Mucosa of rectum (tissue), 2 donors: ENCODE measurements around the gene MINK1.
A peak's percentile ranks its signal among the peaks of the same experiment; 100 is the strongest.

Source experiments
- H3K27ac ChIP-seq, 2 donors: one replicate each; pipeline ENCODE4 v1.7.0; 2013; ENCODE audit warnings: inconsistent platforms in 2 of 2, low read depth in 2 of 2, low read length in 2 of 2
- H3K27me3 ChIP-seq, 2 donors: one replicate each; pipeline ENCODE4 v1.7.0; 2013; ENCODE audit warnings: low read length in 2 of 2; ENCODE audit not compliant: control insufficient read depth in 2 of 2, insufficient read depth in 2 of 2
- H3K36me3 ChIP-seq, 2 donors: one replicate each; pipeline ENCODE4 v1.7.0; 2013; ENCODE audit warnings: low read length in 2 of 2; ENCODE audit not compliant: control insufficient read depth in 2 of 2, insufficient read depth in 2 of 2
- H3K4me1 ChIP-seq, 2 donors: one replicate each; pipeline ENCODE4 v1.7.0; 2013; ENCODE audit warnings: low read length in 2 of 2, mild to moderate bottlenecking in 1 of 2; ENCODE audit not compliant: control insufficient read depth in 2 of 2, insufficient read depth in 2 of 2
- H3K4me3 ChIP-seq, 2 donors: one replicate each; pipeline ENCODE4 v1.7.0; 2013; ENCODE audit warnings: low read length in 2 of 2
- H3K9ac ChIP-seq, 2 donors: one replicate each; pipeline ENCODE4 v1.7.0; 2013; ENCODE audit warnings: low read length in 2 of 2, low read depth in 1 of 2, mild to moderate bottlenecking in 1 of 2
- H3K9me3 ChIP-seq, 2 donors: one replicate each; pipeline ENCODE4 v1.7.0; 2013; ENCODE audit warnings: low read length in 2 of 2; ENCODE audit not compliant: control insufficient read depth in 2 of 2
- donor health status: healthy.
- donor health status: Normal muscosa, but diverticular disease.

MINK1 gene

DNA sequence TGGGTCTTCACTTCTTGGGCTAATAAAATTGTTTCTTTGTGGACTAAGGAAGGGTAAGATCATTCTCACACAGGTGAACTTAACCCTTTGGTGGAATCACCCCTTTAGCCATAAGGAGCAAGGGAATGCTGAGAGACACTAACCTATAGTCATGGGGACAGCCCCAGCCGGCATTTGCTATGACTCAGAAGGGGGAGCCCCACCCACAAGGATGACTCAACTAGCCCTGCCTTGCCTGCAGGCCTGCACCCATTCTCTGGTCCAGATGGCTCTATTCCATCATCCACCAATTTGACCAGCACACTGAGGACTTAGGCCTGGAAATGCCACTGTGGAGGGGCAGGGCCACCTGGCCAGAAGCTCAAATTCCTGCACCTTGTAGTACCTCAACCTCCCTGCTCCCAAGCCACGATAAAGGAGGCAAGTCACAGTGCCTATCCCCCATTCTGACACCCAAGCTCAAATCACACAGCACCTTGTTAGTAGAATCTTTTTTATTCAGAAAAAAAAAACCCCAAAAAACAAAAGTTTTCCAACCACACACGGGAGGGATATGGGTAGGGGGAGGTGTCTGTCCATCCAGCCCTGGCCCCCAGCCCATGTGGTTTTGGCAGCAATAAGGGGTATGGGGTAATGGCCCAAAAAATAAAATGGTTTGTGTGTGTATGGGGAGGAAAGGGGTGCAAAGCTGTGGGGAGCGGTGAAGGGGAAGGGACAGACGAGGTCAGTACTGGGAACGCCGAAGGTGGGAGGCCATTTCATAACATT, 112.2 kb downstream of the MINK1 start:
- peak overlapping the region; percentile 73 to 100 for H3K27ac ChIP-seq
- H3K27me3 ChIP-seq = no peaks in the 10 kb centered on the region
- peak overlapping the region; percentile 89 to 93 for H3K4me3 ChIP-seq
- peak overlapping the region; percentile 11 to 41 for H3K9ac ChIP-seq
- H3K4me1 ChIP-seq = peaks cover 41 to 44% of the 10 kb centered on the region in 2 donors
- no peaks in the 10 kb centered on the region for H3K9me3 ChIP-seq
- H3K36me3 ChIP-seq = peaks cover 40 to 42% of the 10 kb centered on the region in 2 donors

GRCh38 chr17:4945944-4946280, 112.8 kb downstream of the MINK1 start:
- Histone ChIP-seq H3K9ac (peak overlapping the region; percentile 65 to 72), H3K4me1 (peaks cover 45% of the 10 kb centered on the region in 2 donors), H3K36me3 (peaks cover 40 to 42% of the 10 kb centered on the region in 2 donors), H3K27me3 (no peaks in the 10 kb centered on the region), H3K27ac (peak overlapping the region; percentile 100), H3K9me3 (no peaks in the 10 kb centered on the region), H3K4me3 (peak overlapping the region; percentile 89 to 93)

DNA sequence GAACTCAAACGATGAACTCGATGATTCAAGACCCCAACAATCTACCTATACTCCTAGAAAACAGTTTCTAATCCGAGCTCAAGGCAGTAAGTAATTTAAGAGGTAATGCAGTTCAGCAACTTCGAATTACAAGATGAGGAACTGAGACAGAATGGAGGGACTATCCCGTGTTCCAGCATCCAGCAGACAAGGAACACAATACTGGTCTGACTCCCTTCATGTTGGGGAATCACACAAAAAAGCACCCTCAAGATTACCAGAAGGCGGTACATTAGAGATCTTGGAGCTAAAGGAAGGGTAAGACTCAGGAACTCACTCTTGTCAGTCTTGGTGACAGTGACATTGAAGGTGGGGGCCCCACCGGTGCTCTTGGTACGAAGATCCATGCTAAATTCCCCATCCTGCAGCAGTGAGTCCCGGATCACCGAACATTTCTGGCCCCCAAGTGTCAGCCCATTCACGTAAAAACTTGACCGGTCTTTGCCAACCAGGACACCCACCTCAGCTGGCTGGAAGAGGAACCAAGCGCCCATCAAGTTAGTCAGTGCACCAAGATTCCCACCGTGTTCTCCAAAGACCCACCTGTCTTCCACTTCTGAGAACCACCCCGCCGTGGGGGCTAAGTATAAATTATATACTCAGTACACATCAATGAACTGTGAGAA, 113.3 kb downstream of the MINK1 start:
- Histone ChIP-seq H3K4me3 (peak overlapping the region; percentile 89 to 93), H3K9ac (peak overlapping the region; percentile 65 to 72), H3K4me1 (peaks cover 40% of the 10 kb centered on the region in 2 donors)

DNA sequence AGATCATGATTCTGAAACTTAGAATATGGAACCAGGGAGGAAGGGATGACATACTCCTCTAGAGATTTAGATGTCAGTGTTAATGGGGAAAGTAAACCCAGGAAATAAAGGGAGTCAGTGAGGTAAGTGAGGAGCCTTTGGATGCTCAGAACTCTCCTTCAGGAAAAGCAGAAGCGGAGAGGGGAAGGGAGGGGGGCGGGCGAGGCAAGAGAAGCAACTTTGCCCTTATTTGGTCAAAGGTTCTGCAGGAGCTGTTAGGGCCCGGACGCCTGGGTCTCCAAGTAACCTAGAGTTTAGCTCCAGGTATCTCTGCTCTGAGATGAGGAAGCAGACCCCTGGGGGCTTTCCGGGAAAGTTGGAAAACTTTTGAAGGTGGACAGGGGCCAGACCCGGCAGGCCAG, 113.9 kb downstream of the MINK1 start:
- Histone ChIP-seq H3K9me3 (no peaks in the 10 kb centered on the region), H3K27ac (peak overlapping the region; percentile 100), H3K36me3 (peaks cover 38 to 42% of the 10 kb centered on the region in 2 donors), H3K27me3 (no peaks in the 10 kb centered on the region), H3K4me1 (peaks cover 37 to 39% of the 10 kb centered on the region in 2 donors), H3K9ac (peak overlapping the region; percentile 65 to 72), H3K4me3 (peak overlapping the region; percentile 89 to 93)

More for the DNA sequence above, 113.3 kb downstream of the MINK1 start:
- Histone ChIP-seq H3K27ac (peak overlapping the region; percentile 100), H3K36me3 (peaks cover 40 to 42% of the 10 kb centered on the region in 2 donors), H3K9me3 (no peaks in the 10 kb centered on the region), H3K27me3 (no peaks in the 10 kb centered on the region)
